ENCODE data around the gene PTPRK. TPM values are rescaled to one million over a fixed set of nuclear protein-coding genes. Genes with fewer than 3 reads are reported as not detected.

The PTPRK gene
- polyA plus RNA-seq, 1 donor (not counting 4 experiments of a cell fraction or from before 2014, with no cell fraction given) = 52.7 TPM

GRCh38 chr6:127951172-127951917 is 569.1 kb downstream of the PTPRK start:
- FAIRE-seq (no peak), DNase-seq (ENCODE audit: low read depth, low spot score) (no peak)
- Histone ChIP-seq H3K9me3 (ENCODE audit: control insufficient read depth, low read depth, low read length) (no peaks in the 10 kb centered on the region), H2AFZ (ENCODE audit: control insufficient read depth, low read length) (no peak overlapping the region), H3K79me2 (ENCODE audit: control insufficient read depth, insufficient read depth, low read length) (no peaks in the 10 kb centered on the region), H3K36me3 (ENCODE audit: control insufficient read depth in 2 of 2, extremely low read depth in 1 of 2, insufficient read depth in 2 of 2, low read length in 2 of 2) (no peaks in the 10 kb centered on the region), H3K9ac (ENCODE audit: control insufficient read depth, extremely low read depth, insufficient read depth, low read length) (no peak overlapping the region), H4K20me1 (ENCODE audit: control insufficient read depth, extremely low read depth, insufficient read depth, low read length) (no peaks in the 10 kb centered on the region), H3K4me2 (ENCODE audit: control insufficient read depth, extremely low read depth, insufficient read depth, low read depth, low read length) (no peak overlapping the region), H3K4me1 (ENCODE audit: control insufficient read depth, extremely low read depth, insufficient read depth, low read length) (no peaks in the 10 kb centered on the region), H3K9me1 (ENCODE audit: control insufficient read depth, extremely low read depth, insufficient read depth, low read length) (no peaks in the 10 kb centered on the region), H3K27ac (ENCODE audit: control insufficient read depth, insufficient read depth, low read length) (no peak overlapping the region), H3K27me3 (ENCODE audit: control insufficient read depth, extremely low read depth, insufficient read depth, low read length) (no peaks in the 10 kb centered on the region), H3K4me3 (ENCODE audit: control insufficient read depth in 2 of 3, extremely low read depth in 1 of 3, insufficient read depth in 2 of 3, low read depth in 1 of 3, low read length in 3 of 3) (no peak overlapping the region)
- dilution Hi-C loops (cut with MboI; ENCODE audit: extremely low pct_ligation_motif_present, low sequenced_read_pairs) = no loop called here
- TF ChIP-seq EZH2 (IDR thresholded peaks at IDR 0.05; ENCODE audit: low read length) (no peak), CTCF (optimal IDR thresholded peaks at IDR 0.05 in 1 of 3, IDR thresholded peaks at IDR 0.05 in 1 of 3, conservative IDR thresholded peaks at IDR 0.05 in 1 of 3; ENCODE audit: extremely low read depth in 1 of 3, insufficient read depth in 2 of 3, low read length in 3 of 3) (no peak)

- Histone ChIP-seq H3K27ac (ENCODE audit: control insufficient read depth, insufficient read depth, low read length) (no peak overlapping the region), H3K27me3 (ENCODE audit: control insufficient read depth, extremely low read depth, insufficient read depth, low read length) (no peaks in the 10 kb centered on the region), H3K4me2 (ENCODE audit: control insufficient read depth, extremely low read depth, insufficient read depth, low read depth, low read length) (no peak overlapping the region), H4K20me1 (ENCODE audit: control insufficient read depth, extremely low read depth, insufficient read depth, low read length) (no peaks in the 10 kb centered on the region), H2AFZ (ENCODE audit: control insufficient read depth, low read length) (no peak overlapping the region), H3K4me1 (ENCODE audit: control insufficient read depth, extremely low read depth, insufficient read depth, low read length) (no peaks in the 10 kb centered on the region), H3K9me1 (ENCODE audit: control insufficient read depth, extremely low read depth, insufficient read depth, low read length) (no peaks in the 10 kb centered on the region), H3K36me3 (ENCODE audit: control insufficient read depth in 2 of 2, extremely low read depth in 1 of 2, insufficient read depth in 2 of 2, low read length in 2 of 2) (no peaks in the 10 kb centered on the region), H3K4me3 (ENCODE audit: control insufficient read depth in 2 of 3, extremely low read depth in 1 of 3, insufficient read depth in 2 of 3, low read depth in 1 of 3, low read length in 3 of 3) (no peak overlapping the region), H3K9me3 (ENCODE audit: control insufficient read depth, low read depth, low read length) (no peaks in the 10 kb centered on the region), H3K9ac (ENCODE audit: control insufficient read depth, extremely low read depth, insufficient read depth, low read length) (no peak overlapping the region), H3K79me2 (ENCODE audit: control insufficient read depth, insufficient read depth, low read length) (no peaks in the 10 kb centered on the region)
- FAIRE-seq (no peak), DNase-seq (ENCODE audit: low read depth, low spot score) (no peak)
- dilution Hi-C loops (cut with MboI; ENCODE audit: extremely low pct_ligation_motif_present, low sequenced_read_pairs) = no loop called here
- no peak for TF ChIP-seq CTCF (optimal IDR thresholded peaks at IDR 0.05 in 1 of 3, IDR thresholded peaks at IDR 0.05 in 1 of 3, conservative IDR thresholded peaks at IDR 0.05 in 1 of 3; ENCODE audit: extremely low read depth in 1 of 3, insufficient read depth in 2 of 3, low read length in 3 of 3)
- no peak for TF ChIP-seq EZH2 (IDR thresholded peaks at IDR 0.05; ENCODE audit: low read length)
These were observed 569.7 kb downstream of the PTPRK start for GRCh38 chr6:127950566-127951145.

All from keratinocyte (primary cell).